HG03469 (cell line): ENCODE results near the gene DACH1.

ENCODE experiments used
- ATAC-seq: cut with Tn5 transposase; IDR thresholded peaks from one replicate; pipeline ENCODE4 v1.9.1; 2021; ENCODE audit warnings: mild to moderate bottlenecking, moderate library complexity, moderate number of reproducible peaks; ENCODE audit not compliant: unreplicated experiment

The DACH1 gene

DNA sequence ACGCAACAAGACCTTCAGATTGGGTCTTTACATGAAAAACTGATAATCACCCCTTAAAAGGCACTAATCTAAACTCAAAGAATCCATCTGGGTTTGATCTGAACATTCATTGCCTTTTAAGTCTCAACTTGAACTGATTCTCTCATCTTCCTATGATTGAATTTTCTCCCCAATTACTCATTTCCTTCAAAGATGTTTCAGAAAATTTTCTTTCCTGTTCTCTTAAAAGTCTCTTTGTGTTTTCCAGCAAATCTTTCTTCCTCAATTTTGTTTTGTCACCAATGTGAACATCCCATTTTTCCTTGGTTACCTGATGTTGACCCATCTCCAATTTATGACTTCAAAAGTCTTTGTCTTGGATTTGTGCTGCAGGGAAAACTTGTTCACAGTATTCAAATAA is 234.3 kb downstream of the DACH1 start:
- ATAC-seq, result no peak

DNA sequence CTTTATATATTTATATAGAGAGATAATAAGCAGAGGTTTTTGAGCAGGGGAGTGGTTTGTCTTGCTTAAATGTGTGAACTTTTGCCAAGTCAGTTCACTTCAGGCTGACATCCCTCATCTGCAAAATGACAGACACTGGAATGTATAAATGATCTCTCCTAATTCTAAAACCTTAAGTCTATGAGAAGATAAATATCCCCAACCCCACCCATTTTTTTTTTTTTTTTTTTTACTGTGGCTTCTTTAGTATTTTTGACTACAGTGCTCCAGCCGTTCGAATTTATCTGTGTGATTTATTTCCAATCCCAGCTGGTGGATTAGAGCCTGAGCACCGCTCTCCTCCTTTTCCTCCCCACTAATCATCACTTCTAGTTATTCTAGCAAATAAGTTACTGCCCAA is 234.8 kb downstream of the DACH1 start:
- ATAC-seq, result no peak

DNA sequence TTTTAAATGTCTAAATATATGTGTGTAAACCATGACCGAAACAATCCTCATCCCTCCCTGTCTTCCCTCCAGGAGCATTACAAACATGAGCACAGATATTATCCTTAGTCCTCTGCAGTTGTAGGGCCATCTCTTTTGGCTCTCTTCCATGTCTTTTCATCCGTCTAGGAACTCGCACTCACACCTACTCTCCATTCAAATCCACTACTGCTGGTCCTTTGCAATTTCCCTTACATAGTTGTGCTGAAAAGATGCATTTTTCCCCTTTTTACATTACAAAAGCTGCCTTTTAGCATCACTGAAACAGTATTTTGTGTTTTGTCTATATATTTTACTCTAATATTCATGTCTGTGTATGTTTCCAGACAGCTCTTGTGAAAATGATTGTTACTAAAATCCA is 237.8 kb downstream of the DACH1 start:
- no peak for ATAC-seq

DNA sequence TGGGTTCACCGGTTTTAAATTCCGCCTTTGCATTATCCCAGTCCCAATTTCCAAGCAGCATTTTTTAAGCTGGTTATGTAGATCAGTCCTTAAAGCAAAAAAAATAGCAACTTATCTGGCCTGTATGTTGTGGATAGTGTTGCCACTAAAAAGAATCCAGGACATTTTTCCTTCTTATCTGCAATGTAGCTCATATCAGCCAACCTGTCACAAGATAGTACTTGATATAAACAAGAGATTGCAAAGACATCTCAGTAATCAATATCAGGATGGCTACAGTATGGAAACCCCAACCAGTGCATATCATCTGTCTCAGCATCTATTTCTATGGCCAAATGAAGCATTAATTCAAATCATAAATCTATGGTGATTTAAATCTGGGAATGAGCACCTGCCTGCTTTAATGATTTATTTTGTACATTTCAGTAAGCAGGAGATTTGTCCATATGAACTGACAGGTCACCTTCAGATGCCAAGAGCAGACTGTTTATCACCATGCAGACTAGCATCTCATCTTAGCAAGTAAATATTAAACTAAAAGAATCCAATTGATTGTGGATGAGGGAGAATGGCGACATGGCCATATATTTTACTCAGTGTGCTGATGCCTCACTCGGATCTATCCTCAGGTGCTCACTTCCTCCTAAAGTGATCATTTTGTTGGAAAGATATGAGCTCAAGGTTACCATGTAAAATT is 240.4 kb downstream of the DACH1 start:
- no peak for ATAC-seq

DNA sequence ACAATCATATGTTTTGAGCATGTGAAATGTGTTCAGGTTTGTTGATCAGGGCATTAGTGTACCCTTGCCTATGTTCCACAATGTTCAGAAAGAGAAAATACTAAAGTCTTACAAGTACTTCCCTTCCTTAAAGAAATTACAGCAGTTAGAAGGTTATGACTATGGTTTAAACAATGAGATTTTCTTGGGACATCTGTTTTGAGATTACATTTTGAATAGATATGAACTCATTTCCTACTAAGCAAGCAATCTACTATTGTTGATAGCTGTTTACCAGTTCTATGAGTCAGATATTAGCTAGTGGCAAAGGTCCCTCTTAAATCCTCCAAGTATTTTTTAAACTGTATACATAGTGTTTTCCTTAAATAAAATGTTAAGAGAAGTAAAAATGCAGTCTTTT is 241.3 kb downstream of the DACH1 start:
- ATAC-seq, result no peak

DNA sequence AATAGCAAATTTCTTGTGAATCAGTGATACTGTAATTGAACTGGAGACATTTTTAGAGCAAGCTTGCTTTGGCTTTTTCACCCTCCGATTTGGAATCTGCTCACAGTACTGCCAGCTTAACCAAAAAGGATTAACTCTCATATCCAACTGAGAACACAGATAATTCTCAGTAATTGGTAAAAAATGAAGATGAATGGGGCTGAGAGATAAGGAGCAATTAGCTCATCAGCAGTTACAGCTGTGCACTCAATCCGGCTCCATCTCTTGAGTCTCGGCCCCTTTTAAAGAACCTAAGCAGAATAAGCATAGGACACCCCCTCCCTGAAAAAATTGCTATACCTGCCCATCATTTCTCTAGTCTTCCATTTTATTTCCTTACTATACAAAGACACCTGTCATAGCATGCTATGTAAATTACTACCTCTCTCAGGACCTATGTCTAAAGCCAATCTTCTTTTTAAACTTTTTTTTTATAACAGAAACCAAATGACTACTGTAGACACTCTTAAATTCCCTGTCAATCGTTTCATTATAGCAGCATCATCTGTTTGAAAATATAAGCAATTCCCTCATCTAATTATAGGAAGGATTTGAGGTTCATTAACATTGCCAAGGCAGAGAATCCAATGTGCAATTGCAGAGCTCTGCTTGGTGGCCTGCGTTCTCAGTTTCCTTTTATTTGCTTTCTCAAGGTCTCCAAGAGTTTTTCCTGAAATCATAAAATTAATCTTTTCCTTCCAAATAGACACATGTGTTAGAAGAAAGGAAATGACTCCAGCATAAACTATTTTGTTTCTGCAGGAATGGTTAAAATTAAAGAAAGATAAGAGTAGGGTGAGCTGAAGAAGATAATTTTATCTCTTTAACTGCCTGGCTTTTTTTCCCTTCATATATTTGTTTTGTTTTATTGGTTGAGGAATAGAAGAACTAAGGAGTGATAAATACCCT is 242.1 kb downstream of the DACH1 start:
- ATAC-seq, result no peak

DNA sequence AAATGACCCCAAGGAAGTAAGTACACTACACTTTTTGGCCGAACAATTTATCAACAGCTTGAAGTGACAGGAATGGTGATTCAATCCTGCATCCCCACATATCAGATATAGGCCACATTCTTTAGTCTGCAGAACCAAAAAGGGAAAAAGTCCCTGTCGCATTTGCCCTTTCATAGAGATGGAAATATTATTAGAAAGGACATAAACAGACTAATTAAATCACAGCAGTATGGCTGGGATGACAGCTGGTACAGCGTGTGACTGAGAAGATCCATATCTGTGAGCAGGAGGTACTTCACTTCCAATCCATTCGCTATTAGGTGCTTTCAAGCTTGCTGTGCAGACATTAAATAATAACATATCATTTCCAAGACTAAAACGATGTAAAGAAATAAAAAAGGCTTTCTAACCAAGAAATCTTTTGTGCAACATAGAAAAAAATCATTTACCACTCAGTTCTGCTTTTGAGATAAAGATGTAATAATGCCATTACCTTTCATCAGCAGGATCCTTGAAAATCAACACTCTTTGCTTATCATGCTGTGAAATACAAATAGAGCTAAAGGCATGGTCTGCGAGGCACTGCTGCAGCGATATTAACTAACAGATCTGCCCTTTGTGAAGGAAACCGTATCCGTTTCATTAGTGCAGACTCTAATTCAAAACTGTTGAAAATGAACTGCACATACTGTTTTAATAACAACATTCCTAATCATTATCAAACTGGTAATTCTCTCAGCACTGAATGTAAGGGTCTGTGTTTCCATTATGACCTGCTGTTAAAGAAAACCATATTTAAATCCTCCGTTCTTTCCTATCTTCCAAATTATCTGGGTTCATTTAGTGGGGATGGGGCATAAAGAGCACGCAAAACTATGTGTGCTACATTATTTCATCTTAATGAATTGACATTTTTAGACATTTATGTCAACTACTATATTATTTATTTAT is 245.6 kb downstream of the DACH1 start:
- ATAC-seq, result no peak

DNA sequence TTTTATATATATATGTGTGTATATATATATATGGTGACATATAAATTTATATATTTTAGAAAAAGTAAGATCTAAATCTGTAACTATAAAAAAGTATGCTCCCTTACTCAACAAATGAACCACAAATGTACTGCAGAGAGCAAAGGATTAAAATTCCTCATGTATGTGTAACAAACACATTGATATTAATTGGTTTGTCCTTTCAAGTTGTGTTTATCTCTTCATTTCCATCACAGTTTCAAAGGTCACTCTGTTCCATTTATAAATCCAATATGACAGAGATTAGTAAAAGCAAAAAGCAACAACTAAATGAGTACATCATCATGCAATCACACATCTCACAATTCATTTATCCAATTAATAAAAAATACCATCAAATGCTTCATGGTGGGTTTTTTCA is 247.9 kb downstream of the DACH1 start:
- ATAC-seq, result no peak

DNA sequence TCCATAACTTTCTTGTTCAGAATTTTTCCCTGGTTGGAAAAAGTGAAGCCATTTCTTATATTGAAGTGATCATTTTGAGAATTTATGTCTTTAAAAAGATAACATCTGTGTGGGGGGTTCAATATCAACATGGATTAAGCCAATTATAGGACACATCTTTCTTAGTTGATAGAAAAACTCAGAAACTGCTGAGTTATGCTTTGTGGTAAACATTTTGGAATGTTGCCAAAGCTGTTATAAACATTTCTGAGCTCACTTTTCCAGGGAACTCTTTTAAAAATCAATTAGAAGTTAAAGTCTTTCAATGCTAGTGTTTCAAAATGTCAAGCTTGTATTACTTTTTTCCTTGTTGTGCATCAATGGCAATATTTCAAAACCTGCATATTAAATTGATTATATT is 248.8 kb downstream of the DACH1 start:
- no peak for ATAC-seq

DNA sequence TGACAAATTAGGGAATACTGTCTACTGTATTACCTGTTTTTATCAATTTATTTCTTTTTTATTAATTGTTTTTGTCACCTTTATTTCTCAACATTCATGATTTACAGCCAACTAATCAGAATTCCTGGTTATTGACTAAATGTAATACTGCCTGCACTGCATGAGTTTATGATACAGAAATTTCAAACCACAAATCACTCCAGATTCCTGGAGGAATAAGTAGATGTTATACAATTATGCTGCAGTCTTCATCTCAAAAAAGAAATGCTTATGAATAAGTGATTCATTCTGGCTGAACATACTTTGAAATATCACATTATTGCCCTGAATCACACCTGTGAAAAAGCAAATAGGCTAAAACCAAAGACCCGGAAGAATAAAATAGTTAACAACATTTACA is 249.7 kb downstream of the DACH1 start:
- no peak for ATAC-seq

DNA sequence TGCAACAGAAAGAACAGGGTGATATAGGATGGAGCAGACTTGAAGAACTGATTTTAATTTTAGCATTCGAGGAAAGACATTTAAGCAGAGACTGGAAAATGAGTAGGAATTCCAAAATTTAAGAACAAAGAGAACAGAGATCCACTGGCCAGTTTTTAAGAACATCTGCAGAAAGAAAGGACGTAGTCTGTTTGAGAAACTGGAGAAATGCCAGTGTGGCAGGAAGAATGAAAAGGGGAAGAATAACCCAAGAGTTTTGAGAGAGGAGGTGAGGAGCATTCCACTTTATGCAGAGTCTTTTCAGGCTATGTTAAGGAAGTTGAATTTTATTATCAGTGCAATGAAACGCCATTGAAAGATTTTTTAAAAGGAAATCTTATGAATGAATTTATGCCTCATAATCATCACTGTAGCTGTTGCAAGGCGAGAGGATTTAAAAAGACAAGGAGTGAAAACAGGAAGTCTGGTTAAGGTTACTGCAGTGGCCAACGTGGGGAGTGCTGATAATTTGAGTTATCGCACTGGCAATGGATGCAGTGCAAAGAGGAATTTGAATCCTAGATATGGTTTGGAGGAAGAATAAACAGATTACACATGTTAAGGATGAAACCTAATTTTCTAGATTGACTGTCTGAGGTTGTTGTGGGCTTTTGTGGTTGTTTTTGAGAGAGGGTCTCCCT is 253.8 kb downstream of the DACH1 start:
- ATAC-seq, result no peak

DNA sequence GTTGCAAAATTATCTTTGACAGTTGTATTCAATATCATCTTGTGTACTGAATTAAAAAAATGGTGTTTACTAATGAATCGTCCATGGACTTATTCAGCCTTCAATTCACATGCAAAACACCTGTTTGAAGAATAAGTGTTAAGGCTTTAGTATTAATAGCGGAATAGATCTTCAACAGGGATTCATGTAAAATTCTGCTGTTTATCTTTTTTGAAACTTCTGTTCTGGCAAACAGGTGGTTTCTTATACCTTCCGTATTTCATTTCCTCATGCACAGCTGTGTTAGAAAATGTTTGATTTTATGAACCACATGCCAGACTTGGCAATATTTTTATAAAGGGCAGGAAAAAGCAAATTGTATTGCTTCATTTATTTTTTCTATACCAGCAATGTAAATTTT is 255.7 kb downstream of the DACH1 start:
- no peak for ATAC-seq

DNA sequence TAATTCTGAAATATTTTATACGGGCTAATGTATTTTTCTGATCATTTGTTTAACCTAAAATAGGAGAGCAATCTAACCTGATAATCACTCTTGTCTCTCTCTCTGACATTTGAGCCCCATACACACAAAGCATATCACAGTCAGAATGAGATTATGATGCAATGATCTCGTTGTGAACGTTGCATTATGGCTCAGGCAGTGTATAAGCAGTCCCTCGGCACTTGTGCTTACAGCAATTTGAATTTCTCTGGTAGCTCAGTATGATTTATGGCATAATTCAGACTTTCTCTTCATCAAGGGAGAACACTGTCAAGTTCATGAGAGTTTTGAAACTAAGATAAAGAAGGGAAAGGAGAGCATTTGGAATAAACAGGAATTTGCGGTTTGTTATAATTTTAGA is 256.1 kb downstream of the DACH1 start:
- ATAC-seq, result no peak

DNA sequence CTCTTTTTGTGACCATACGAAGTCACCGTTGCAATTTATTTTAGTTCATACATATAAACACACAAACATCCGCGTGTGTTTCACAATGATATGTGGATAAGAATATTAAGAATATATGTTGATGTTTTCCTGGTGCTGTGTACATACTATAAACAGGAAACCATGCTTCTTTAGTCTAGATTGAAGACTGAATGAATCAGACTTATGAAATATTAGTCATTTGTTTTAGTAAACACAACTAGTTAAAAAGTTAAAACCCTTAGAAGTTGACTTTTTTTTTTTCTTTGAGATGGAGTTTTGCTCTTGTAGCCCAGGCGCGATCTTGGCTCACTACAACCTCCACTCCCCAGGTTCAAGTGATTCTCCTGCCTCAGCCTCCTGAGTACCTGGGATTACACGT is 257.7 kb downstream of the DACH1 start:
- ATAC-seq, result no peak

DNA sequence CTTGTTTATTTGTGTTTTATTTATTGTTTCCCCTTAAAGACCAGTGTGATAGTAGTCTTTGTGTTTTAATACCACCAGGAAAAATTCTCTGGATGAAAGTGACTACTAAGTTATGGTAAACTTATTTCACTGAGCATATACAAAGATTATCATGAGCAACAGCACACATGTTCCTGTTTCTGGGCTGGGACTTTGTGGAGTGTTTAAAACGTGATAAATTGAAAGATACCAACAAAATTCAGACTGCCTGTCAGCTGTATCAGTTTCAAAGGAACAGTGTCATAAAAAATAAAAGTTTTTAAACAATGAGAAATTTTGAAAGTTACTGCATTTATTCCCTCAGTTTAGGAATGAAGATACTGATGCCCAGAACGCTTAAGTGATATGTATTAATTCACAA is 259.4 kb downstream of the DACH1 start:
- no peak for ATAC-seq

DNA sequence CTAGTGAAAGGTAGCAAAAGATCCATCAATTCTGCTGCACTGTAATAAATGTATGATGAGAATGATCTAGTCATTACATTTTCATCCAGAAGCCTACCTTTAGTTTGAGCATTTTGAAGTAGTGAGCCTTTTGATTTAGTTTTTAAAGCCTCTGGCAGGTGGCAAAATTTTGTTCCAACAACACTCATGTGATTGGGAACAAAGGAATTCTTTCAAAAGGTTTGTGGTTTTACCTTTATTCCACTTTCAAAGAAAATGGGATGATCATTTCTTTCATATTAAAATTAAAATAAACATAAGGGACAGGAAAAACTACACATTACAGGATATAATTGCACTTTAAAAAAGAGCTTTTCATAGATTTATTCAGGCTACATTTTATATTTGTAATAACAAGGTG is 260.2 kb downstream of the DACH1 start:
- no peak for ATAC-seq

DNA sequence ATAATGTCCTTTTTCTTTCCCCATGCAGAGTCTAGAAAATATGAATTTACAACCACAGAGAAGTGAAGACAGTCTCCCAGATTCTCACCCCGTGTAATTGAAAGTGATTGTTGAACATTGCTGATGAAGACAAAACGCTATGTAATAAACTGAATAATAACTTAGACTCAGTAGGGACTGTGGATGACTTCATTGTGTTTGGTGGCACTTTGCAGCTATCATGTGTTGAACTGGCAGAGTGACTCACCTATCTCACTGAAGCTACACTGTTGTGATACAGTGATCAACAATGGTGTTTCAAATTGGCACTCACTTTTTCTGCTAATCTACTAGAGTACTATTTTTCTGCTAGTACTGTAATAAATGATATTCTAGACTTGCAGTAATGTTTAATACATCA is 261.3 kb downstream of the DACH1 start:
- ATAC-seq, result no peak

DNA sequence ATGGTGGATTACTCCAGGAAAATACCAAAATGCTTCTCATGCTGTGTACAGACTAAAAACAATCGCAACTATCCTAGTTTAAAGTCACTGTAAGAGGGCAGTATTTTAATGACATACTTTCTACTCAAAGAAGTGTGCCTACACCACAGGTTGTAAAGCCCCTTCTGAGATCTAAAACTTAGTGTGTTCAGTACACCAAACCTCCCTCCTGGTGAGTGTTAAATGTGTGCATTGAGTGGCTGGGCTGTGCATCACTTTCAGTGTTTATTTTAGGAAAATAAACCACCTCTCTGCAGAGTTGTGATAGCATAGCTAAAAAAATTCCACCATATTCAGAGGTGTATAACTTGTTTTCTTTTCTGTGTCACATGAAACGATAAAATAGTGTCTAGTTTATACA is 263.7 kb downstream of the DACH1 start:
- ATAC-seq, result no peak

DNA sequence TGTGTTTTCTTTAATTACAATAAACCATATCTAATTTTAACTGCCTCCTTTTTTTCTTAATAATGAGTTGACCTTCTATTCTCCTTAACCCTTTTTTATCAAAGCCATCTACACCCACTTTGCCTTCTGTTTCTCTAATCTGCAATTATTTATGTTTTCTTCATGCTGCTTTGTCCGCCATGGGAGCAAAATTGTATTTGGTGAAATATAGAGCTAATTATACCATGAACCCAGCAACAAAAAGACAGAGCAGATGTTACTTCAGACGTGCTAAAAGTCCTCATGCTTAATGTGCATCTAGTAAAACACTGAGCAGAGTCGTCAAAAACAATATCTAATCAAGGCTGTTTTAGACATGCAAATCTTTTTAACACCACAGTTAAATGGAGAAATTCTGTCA is 264.7 kb downstream of the DACH1 start:
- ATAC-seq, result no peak

DNA sequence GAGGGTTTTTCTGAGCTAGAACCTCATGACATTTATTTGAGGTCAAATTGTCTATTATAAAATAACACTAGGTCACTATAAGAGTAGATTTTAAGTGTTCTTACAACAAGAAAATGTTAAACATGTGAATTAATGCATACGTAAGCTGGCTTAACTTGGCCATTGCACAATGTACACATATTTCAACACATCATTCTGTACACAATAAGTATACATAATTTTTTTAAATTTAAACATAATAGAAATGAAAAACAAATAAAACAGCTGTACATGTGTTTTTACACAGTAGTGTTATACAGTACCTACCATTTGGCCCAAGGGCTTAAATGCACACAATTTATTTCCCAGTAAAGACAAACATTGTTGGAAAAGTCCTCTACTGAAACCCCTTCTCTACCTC is 269.9 kb downstream of the DACH1 start:
- no peak for ATAC-seq

DNA sequence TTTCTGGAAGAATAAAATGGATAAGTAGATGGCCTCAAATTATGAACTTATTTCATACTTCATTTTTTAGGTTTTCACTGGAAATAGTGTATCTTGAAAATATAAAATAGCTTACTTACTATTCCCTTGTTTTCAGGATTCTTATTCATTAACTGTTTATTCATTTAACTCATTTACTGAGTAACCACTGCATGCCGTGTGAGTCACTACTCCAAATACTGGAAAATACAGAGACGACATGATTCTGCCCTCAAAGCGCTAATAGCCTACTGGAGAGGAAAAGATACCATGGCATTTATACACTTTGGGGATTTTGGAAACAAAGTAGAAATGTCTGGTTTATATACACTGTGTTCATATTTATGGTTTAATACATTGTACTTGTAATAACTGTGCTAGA is 270.9 kb downstream of the DACH1 start:
- no peak for ATAC-seq
